Measurements from ENCODE around the gene CLDN14.

Gene CLDN14

GRCh38 chr21:36441715-36442114 is 38.2 kb downstream of the CLDN14 start:
- Histone ChIP-seq H3K4me3 (ENCODE audit: low read depth in 1 of 2, low read length in 1 of 2) (no peak overlapping the region), H3K9me3 (no peaks in the 10 kb centered on the region), H3K36me3 (no peaks in the 10 kb centered on the region), H3K4me1 (ENCODE audit: control insufficient read depth in 1 of 2, insufficient read depth in 1 of 2, low read depth in 1 of 2, low read length in 1 of 2) (peaks cover 0 to 6% of the 10 kb centered on the region in 2 experiments), H3K27me3 (no peaks in the 10 kb centered on the region), H3K27ac (no peak overlapping the region)
- TF ChIP-seq CTCF (IDR thresholded peaks at IDR 0.05): no peak

- Histone ChIP-seq H3K9me3 (no peaks in the 10 kb centered on the region), H3K4me3 (ENCODE audit: low read depth in 1 of 2, low read length in 1 of 2) (no peak overlapping the region), H3K36me3 (no peaks in the 10 kb centered on the region), H3K27me3 (peaks cover 4% of the 10 kb centered on the region), H3K27ac (no peak overlapping the region), H3K4me1 (ENCODE audit: control insufficient read depth in 1 of 2, insufficient read depth in 1 of 2, low read depth in 1 of 2, low read length in 1 of 2) (peaks cover 0 to 6% of the 10 kb centered on the region in 2 experiments)
- TF ChIP-seq CTCF (IDR thresholded peaks at IDR 0.05): no peak
Measured at GRCh38 chr21:36437745-36438128, 42.2 kb downstream of the CLDN14 start.

GRCh38 chr21:36436829-36437744 is 42.8 kb downstream of the CLDN14 start:
- H3K4me1 ChIP-seq (ENCODE audit: control insufficient read depth in 1 of 2, insufficient read depth in 1 of 2, low read depth in 1 of 2, low read length in 1 of 2): peaks cover 0 to 6% of the 10 kb centered on the region in 2 experiments
- H3K9me3 ChIP-seq: no peaks in the 10 kb centered on the region
- TF ChIP-seq CTCF (IDR thresholded peaks at IDR 0.05): no peak
- H3K27ac ChIP-seq: no peak overlapping the region
- no peaks in the 10 kb centered on the region for H3K36me3 ChIP-seq
- peaks cover 10% of the 10 kb centered on the region for H3K27me3 ChIP-seq
- H3K4me3 ChIP-seq (ENCODE audit: low read depth in 1 of 2, low read length in 1 of 2): no peak overlapping the region

GRCh38 chr21:36434144-36434543 is 45.8 kb downstream of the CLDN14 start:
- no peak overlapping the region for H3K4me3 ChIP-seq (ENCODE audit: low read depth in 1 of 2, low read length in 1 of 2)
- peaks cover 40% of the 10 kb centered on the region for H3K27me3 ChIP-seq
- TF ChIP-seq CTCF (IDR thresholded peaks at IDR 0.05): no peak
- H3K36me3 ChIP-seq: no peaks in the 10 kb centered on the region
- H3K9me3 ChIP-seq: no peaks in the 10 kb centered on the region
- peaks cover 4 to 11% of the 10 kb centered on the region in 2 experiments for H3K4me1 ChIP-seq (ENCODE audit: control insufficient read depth in 1 of 2, insufficient read depth in 1 of 2, low read depth in 1 of 2, low read length in 1 of 2)
- H3K27ac ChIP-seq: no peak overlapping the region

GRCh38 chr21:36433059-36433709 is 46.7 kb downstream of the CLDN14 start:
- Histone ChIP-seq H3K36me3 (no peaks in the 10 kb centered on the region), H3K4me3 (ENCODE audit: low read depth in 1 of 2, low read length in 1 of 2) (no peak overlapping the region), H3K27ac (no peak overlapping the region), H3K4me1 (ENCODE audit: control insufficient read depth in 1 of 2, insufficient read depth in 1 of 2, low read depth in 1 of 2, low read length in 1 of 2) (peaks cover 4 to 11% of the 10 kb centered on the region in 2 experiments), H3K9me3 (no peaks in the 10 kb centered on the region), H3K27me3 (peaks cover 49% of the 10 kb centered on the region)
- no peak for TF ChIP-seq CTCF (IDR thresholded peaks at IDR 0.05)
